K562 (cell line): ENCODE data around the gene RBM5. TPM values are rescaled to one million over a fixed set of nuclear protein-coding genes. Genes with fewer than 3 reads are reported as not detected.

ENCODE experiments used
- ATAC-seq: fragments of 200-7000 bp; cut with Tn5 transposase; 3 replicates; pipeline ENCODE4 v1.9.1; 2020; ENCODE audit warnings: moderate library complexity
- Bru-seq: library from RNA; stranded (reverse); fragments of 400-500 nt; gene quantifications from one replicate; lab custom pipeline; 2021; lab: Mats Ljungman, UMichigan
- BruChase-seq, 2 experiments: library from RNA; stranded (reverse); fragments of 400-500 nt; gene quantifications; one replicate each; lab custom pipeline; 2021; lab: Mats Ljungman, UMichigan
- BruUV-seq: library from RNA; stranded (reverse); fragments of 400-500 nt; replicated peaks from 2 replicates; lab custom pipeline; 2021; lab: Mats Ljungman, UMichigan
- CTCF ChIA-PET: fragments of 300-600 bp; formaldehyde crosslinking; extraction: SDS; loops from one replicate; lab custom pipeline; 2021; ENCODE audit warnings: low intra/inter-chr PET ratio; lab: Yijun Ruan, JAX
- POLR2A ChIA-PET: fragments of 300-600, 350-650 bp; sonication (Branson Sonifier 250); formaldehyde crosslinking; extraction: SDS; loops from one replicate; lab custom pipeline; 2021; ENCODE audit warnings: antibody characterized with exemption, inconsistent platforms; lab: Yijun Ruan, JAX
- DNase-seq, 4 experiments: peaks; one replicate each; pipeline versions ENCODE4 v3.0.0 to v3.0.0-alpha.2; 2011 to 2018; ENCODE audit warnings: low spot score in 3 of 4, mixed read lengths in 3 of 4; ENCODE audit errors: extremely low read depth in 1 of 4
- FAIRE-seq: peaks from 2 replicates; lab custom pipeline; 2011; peaks lifted over from hg19 to GRCh38; lab: Jason Lieb, UNC
- H2AFZ ChIP-seq: 2 replicates; pipeline ENCODE4 v1.6.0; 2011; ENCODE audit warnings: low read depth, low read length, control low read depth, inconsistent platforms
- H3K27ac ChIP-seq: fragments of 200-600 bp; 3 replicates; pipeline ENCODE4 v1.8.0; 2011; ENCODE audit warnings: low read depth, mild to moderate bottlenecking, control low read depth, inconsistent platforms, low read length, moderate library complexity, mixed read lengths; ENCODE audit errors: extremely low read depth
- H3K27me3 ChIP-seq, 2 experiments: fragments of 300-600 bp in 1 of 2; 2 replicates in 1 of 2; 3 replicates in 1 of 2; pipeline versions ENCODE4 v1.6.0 to v1.8.0; 2011; ENCODE audit warnings: inconsistent platforms in 2 of 2, low read length in 2 of 2, mild to moderate bottlenecking in 1 of 2, mixed read lengths in 1 of 2, moderate library complexity in 1 of 2; ENCODE audit not compliant: control insufficient read depth in 2 of 2, insufficient read depth in 2 of 2
- H3K36me3 ChIP-seq: fragments of 300-600 bp; 3 replicates; pipeline ENCODE4 v1.8.0; 2011; ENCODE audit warnings: mild to moderate bottlenecking, low read length, inconsistent platforms; ENCODE audit not compliant: control insufficient read depth, insufficient read depth
- H3K4me1 ChIP-seq, 2 experiments: fragments of 200-600 bp in 1 of 2; replicated peaks in 1 of 2; 2 replicates in 1 of 2; 3 replicates in 1 of 2; pipeline versions ENCODE4 v1.5.1 to v1.8.0; 2011; ENCODE audit warnings: inconsistent platforms in 2 of 2, low read length in 2 of 2, mild to moderate bottlenecking in 1 of 2, mixed read lengths in 1 of 2, moderate library complexity in 1 of 2; ENCODE audit not compliant: control insufficient read depth in 2 of 2, insufficient read depth in 2 of 2
- H3K4me2 ChIP-seq: 2 replicates; pipeline ENCODE4 v1.6.1; 2011; ENCODE audit warnings: low read length, control low read depth, inconsistent platforms, mixed read lengths; ENCODE audit not compliant: insufficient read depth
- H3K4me3 ChIP-seq: fragments of 200-600 bp; sonication (generic), shearing (Covaris generic); 2 replicates; pipeline ENCODE4 v1.5.1; 2016; ENCODE audit warnings: control low read depth, inconsistent platforms
- H3K79me2 ChIP-seq: fragments of 200-600 bp; 3 replicates; pipeline ENCODE4 v1.8.0; 2011; ENCODE audit warnings: low read length, inconsistent platforms; ENCODE audit not compliant: control insufficient read depth, insufficient read depth
- H3K9ac ChIP-seq, 2 experiments: 2 replicates each; pipeline versions ENCODE4 v1.6.0 to v1.6.1; 2011; ENCODE audit warnings: low read depth in 2 of 2, low read length in 2 of 2, control low read depth in 1 of 2, inconsistent platforms in 1 of 2, mild to moderate bottlenecking in 1 of 2, mixed read lengths in 1 of 2; ENCODE audit not compliant: insufficient read depth in 1 of 2
- H3K9me1 ChIP-seq: one replicate; pipeline ENCODE4 v1.6.0; 2011; ENCODE audit warnings: inconsistent platforms, mild to moderate bottlenecking, low read length, moderate library complexity; ENCODE audit not compliant: control insufficient read depth, insufficient read depth
- H3K9me3 ChIP-seq: replicated peaks from 2 replicates; pipeline ENCODE4 v1.5.1; 2011; ENCODE audit warnings: low read depth, low read length, inconsistent platforms; ENCODE audit not compliant: control insufficient read depth, insufficient read depth
- H4K20me1 ChIP-seq: replicated peaks from 2 replicates; pipeline ENCODE4 v1.6.1; 2011; ENCODE audit warnings: low read length, inconsistent platforms, mixed read lengths; ENCODE audit not compliant: control insufficient read depth, insufficient read depth
- ARID2 ChIP-seq: fragments of 450-650 bp; IDR thresholded peaks from 2 replicates; pipeline ENCODE4 v1.6.1; 2017; ENCODE audit warnings: antibody characterized with exemption, mild to moderate bottlenecking
- ASH1L ChIP-seq: fragments of 450-650 bp; IDR thresholded peaks from 2 replicates; pipeline ENCODE4 v1.6.1; 2018; ENCODE audit warnings: borderline replicate concordance, mild to moderate bottlenecking, low read depth; ENCODE audit not compliant: partially characterized antibody
- FIP1L1 ChIP-seq: fragments of 200-400 bp; formaldehyde crosslinking; IDR thresholded peaks from 2 replicates; pipeline ENCODE4 v1.6.1; 2018; ENCODE audit warnings: mild to moderate bottlenecking, low read depth, low read length; ENCODE audit not compliant: poor library complexity, severe bottlenecking
- GATAD2A ChIP-seq: fragments of 450-650 bp; IDR thresholded peaks from 2 replicates; pipeline ENCODE4 v1.6.1; 2017
- NR2C2 ChIP-seq, 2 experiments: fragments of 200-800 bp in 1 of 2; sonication (Bioruptor generic) in 1 of 2; sonication (generic) in 1 of 2; formaldehyde crosslinking in 1 of 2; IDR thresholded peaks; 2 replicates each; pipeline versions ENCODE4 v1.6.1 to v1.8.0; 2016 to 2022; ENCODE audit warnings: mild to moderate bottlenecking in 1 of 2, missing compliant biosample characterization in 1 of 2, missing genetic modification characterization in 1 of 2, missing genetic modification reagents in 1 of 2
- OTX1 ChIP-seq: fragments of 450-650 bp; formaldehyde crosslinking; IDR thresholded peaks from 2 replicates; pipeline ENCODE4 v1.4.0; 2022; ENCODE audit warnings: mild to moderate bottlenecking
- PRMT5 ChIP-seq: sonication (generic); formaldehyde crosslinking; IDR thresholded peaks from 2 replicates; pipeline ENCODE4 v1.5.0; 2020; ENCODE audit warnings: missing genetic modification reagents
- RFX5 ChIP-seq: IDR thresholded peaks from 2 replicates; pipeline ENCODE4 v1.6.1; 2011; ENCODE audit warnings: low read depth, mild to moderate bottlenecking, improper control_type of control experiment, low read length
- TEAD4 ChIP-seq, 2 experiments: sonication (generic) in 1 of 2; formaldehyde crosslinking in 1 of 2; IDR thresholded peaks; 2 replicates each; pipeline versions ENCODE4 v1.6.1 to v1.8.0; 2012 to 2022; ENCODE audit warnings: borderline replicate concordance in 1 of 2, inconsistent platforms in 1 of 2, low read length in 1 of 2, mild to moderate bottlenecking in 1 of 2, missing genetic modification reagents in 1 of 2
- THRA ChIP-seq: fragments of 450-650 bp; IDR thresholded peaks from 2 replicates; pipeline ENCODE4 v1.6.1; 2017; ENCODE audit warnings: mild to moderate bottlenecking, moderate library complexity
- ZFP36 ChIP-seq: fragments of 150-350 bp; IDR thresholded peaks from 2 replicates; pipeline ENCODE4 v1.6.1; 2018; ENCODE audit warnings: low read length, low read depth; ENCODE audit not compliant: partially characterized antibody
- ZNF77 ChIP-seq: fragments of 250-450 bp; sonication (Bioruptor Pico); IDR thresholded peaks from 2 replicates; pipeline ENCODE4 v1.5.0; 2020
- WGBS: fragments of 100-300 bp; shearing (Covaris generic); methylation state at CpG from one replicate; pipeline ENCODE4 v1.1.6; 2016; ENCODE audit warnings: low coverage, mixed read lengths; ENCODE audit not compliant: insufficient coverage; ENCODE audit errors: missing lambda C conversion rate; 5-methylcytosine and 5-hydroxymethylcytosine counted together
- in situ Hi-C: fragments of 300-500 bp; cut with MboI; formaldehyde crosslinking; loops from 4 replicates; pipeline ENCODE4 v1.15.0; 2018; ENCODE audit warnings: inconsistent platforms, mixed read lengths
- intact Hi-C: fragments of 100-400 bp; cut with micrococcal nuclease; formaldehyde crosslinking; loops from 2 replicates; pipeline ENCODE4 v1.14.2; 2022
- long read RNA-seq, 3 experiments: library from polyadenylated mRNA in 2 of 3; library from RNA in 1 of 3; unstranded in 2 of 3; stranded (forward) in 1 of 3; transcript quantifications; one replicate each; pipeline ENCODE4 v2.0.0, GENCODE V29; 2019 to 2022
- polyA minus RNA-seq, 3 experiments: library from RNA; depleted of rRNA, polyadenylated mRNA; stranded (reverse); fragments of >200 nt; gene quantifications; 2 replicates each; pipeline ENCODE4 v1.2.3, GENCODE V29; 2011
- polyA plus RNA-seq, 8 experiments: library from polyadenylated mRNA; depleted of rRNA in 4 of 8; stranded (reverse) in 5 of 8; unstranded in 3 of 8; fragments of >200 nt; fragmentation: Nextera tagmentation in 2 of 8; fragmentation: Illumina TruSeq in 1 of 8; extraction: Ambion mirVana in 2 of 8; extraction: Trizol in 1 of 8; gene quantifications; 2 replicates each; pipeline versions ENCODE4 v1.2.1 to v1.2.3, GENCODE V29; 2011 to 2014; ENCODE audit warnings: inconsistent platforms in 1 of 8, missing spikeins in 1 of 8
- total RNA-seq, 7 experiments: library from RNA; depleted of rRNA in 6 of 7; stranded (reverse); fragments of >200 nt in 6 of 7; fragmentation: Illumina TruSeq in 2 of 7; extraction: Trizol in 2 of 7; gene quantifications; 2 replicates each; pipeline versions ENCODE4 v1.2.1 to v1.2.3, GENCODE V29; 2011 to 2021; ENCODE audit warnings: low replicate concordance in 1 of 7
- TF ChIP-seq, protein P1 (sequence below): fragments of 450-650 bp; formaldehyde crosslinking; IDR thresholded peaks from 2 replicates; pipeline ENCODE4 v1.4.0; 2022; ENCODE audit warnings: mild to moderate bottlenecking, moderate library complexity

RBM5 gene
- 479 and 783 TPM in 2 replicates for total RNA-seq (2011; cell fraction: chromatin; rRNA removed; ENCODE audit: low replicate concordance)
- total RNA-seq (2011; cell fraction: nucleolus; rRNA removed), result 241 and 243 TPM in 2 replicates
- 327 and 405 TPM in 2 replicates for total RNA-seq (2011; cell fraction: nucleoplasm; rRNA removed)
- total RNA-seq (2014; rRNA removed) (61.3 and 108 TPM in 2 replicates), total RNA-seq (2014; rRNA removed; fragmentation: Illumina TruSeq; extraction: Trizol) (92.5 and 100.0 TPM in 2 replicates), total RNA-seq (2015; rRNA removed; fragmentation: Illumina TruSeq; extraction: Trizol) (87.9 and 90.2 TPM in 2 replicates), total RNA-seq (2021) (58.4 and 61.3 TPM in 2 replicates), polyA plus RNA-seq (2011; rRNA removed) (153 and 187 TPM in 2 replicates), polyA plus RNA-seq (2014; fragmentation: Illumina TruSeq; extraction: Trizol) (75.7 and 86.1 TPM in 2 replicates), polyA plus RNA-seq (2014; fragmentation: Nextera tagmentation; extraction: Ambion mirVana) (10 to 100 TPM; 24.5 to 53.3 TPM), polyA plus RNA-seq (2014; rRNA removed) (81.6 and 87.8 TPM in 2 replicates), polyA minus RNA-seq (2011; rRNA and poly(A)+ RNA removed) (392 and 565 TPM in 2 replicates), Bru-seq, nascent RNA (percentile 86 among the genes with signal in this experiment), BruChase-seq, experiment 1, labeled RNA remaining after a 2-hour chase (percentile 95 among the genes with signal in this experiment), BruChase-seq, experiment 2, labeled RNA remaining after a 6-hour chase (percentile 97 among the genes with signal in this experiment)
- polyA plus RNA-seq (2011; cell fraction: cytosol; rRNA removed), result 82.3 and 85.3 TPM in 2 replicates
- 629 and 658 TPM in 2 replicates for polyA plus RNA-seq (2011; cell fraction: nucleus; rRNA removed)
- 52.0 and 57.7 TPM in 2 replicates for polyA plus RNA-seq (2012)
- 56.4 and 70.4 TPM in 2 replicates for polyA minus RNA-seq (2011; cell fraction: cytosol; rRNA and poly(A)+ RNA removed)
- 131 and 213 TPM in 2 replicates for polyA minus RNA-seq (2011; cell fraction: nucleus; rRNA and poly(A)+ RNA removed)
- long read RNA-seq, experiment 1, transcript RBM5-201 (25 exons, 3,188 nt), result major isoform, 24 of 68 reads
- long read RNA-seq, experiment 1, partial matches to known transcripts, result 17 of 68 reads
- long read RNA-seq, experiment 1, other reads (novel, unspliced or antisense), result 26 of 68 reads
- long read RNA-seq, experiment 2, partial matches to known transcripts, result 9 of 21 reads
- long read RNA-seq, experiment 2, other reads (novel, unspliced or antisense), result 8 of 21 reads
- long read RNA-seq, experiment 3, transcript RBM5-201 (25 exons, 3,188 nt), result major isoform, 5 of 19 reads
- long read RNA-seq, experiment 3, partial matches to known transcripts, result 8 of 19 reads
- long read RNA-seq, experiment 3, other reads (novel, unspliced or antisense), result 6 of 19 reads

GRCh38 chr3:50088725-50089608 is at the start of gene RBM5:
Gene RBM5, plus strand, starts transcription at chr3:50088919. Its CDS starts 1,516 bp downstream, at chr3:50090435.
- ChIA-PET CTCF (interaction anchor here (0.5 kb wide), 1 partner anchor 152 kb away, joined by 4 read pairs; no protein-coding TSS in a partner anchor), POLR2A (interaction anchor here (0.6 to 2.6 kb wide), 7 partner anchors 9 to 287 kb away, joined by 3 to 12 read pairs (median 3); no protein-coding TSS in a partner anchor)
- DNase-seq (peak; percentile 84 to 94 (median 89)), FAIRE-seq (peak; percentile 96), ATAC-seq (peak; percentile 100)
- H3K36me3 ChIP-seq, result peaks cover 33% of the 10 kb centered on the region
- no peaks in the 10 kb centered on the region for H3K9me3 ChIP-seq
- H3K4me2 ChIP-seq, result peak within 1 kb of the TSS; percentile 85
- H3K9ac ChIP-seq, result peak within 1 kb of the TSS; percentile 100
- H2AFZ ChIP-seq, result peak within 1 kb of the TSS; percentile 88
- TSS peak; percentile 43 for BruUV-seq
- intact Hi-C loops, result loop anchor here (5.0 kb wide), 1 partner anchor 162 kb away; the partner anchor contains the start of gene MON1A
- H3K4me3 ChIP-seq, result peak within 1 kb of the TSS; percentile 76
- no peaks in the 10 kb centered on the region for H4K20me1 ChIP-seq
- peaks cover 36% of the 10 kb centered on the region for H3K79me2 ChIP-seq
- H3K4me1 ChIP-seq, result peaks cover 0 to 8% of the 10 kb centered on the region in 2 experiments; a peak in 2 of 5 replicates
- H3K27ac ChIP-seq, result peak within 1 kb of the TSS; percentile 97
- H3K9me1 ChIP-seq, result no peaks in the 10 kb centered on the region
- no peaks in the 10 kb centered on the region for H3K27me3 ChIP-seq
- in situ Hi-C loops, result no loop called here
- WGBS, result under 1% methylated on average over 48 of the region's 61 CpGs
- TF ChIP-seq RFX5, result no peak
- TF ChIP-seq, protein P1, sequence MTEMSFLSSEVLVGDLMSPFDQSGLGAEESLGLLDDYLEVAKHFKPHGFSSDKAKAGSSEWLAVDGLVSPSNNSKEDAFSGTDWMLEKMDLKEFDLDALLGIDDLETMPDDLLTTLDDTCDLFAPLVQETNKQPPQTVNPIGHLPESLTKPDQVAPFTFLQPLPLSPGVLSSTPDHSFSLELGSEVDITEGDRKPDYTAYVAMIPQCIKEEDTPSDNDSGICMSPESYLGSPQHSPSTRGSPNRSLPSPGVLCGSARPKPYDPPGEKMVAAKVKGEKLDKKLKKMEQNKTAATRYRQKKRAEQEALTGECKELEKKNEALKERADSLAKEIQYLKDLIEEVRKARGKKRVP, result no peak; the same call in 1 of the 2 replicates
- no peak for TF ChIP-seq PRMT5 (CRISPR knock-in tag)
- TF ChIP-seq FIP1L1, result no peak
- TF ChIP-seq ASH1L, result no peak
- no peak for TF ChIP-seq ARID2
- TF ChIP-seq OTX1 (CRISPR knock-in tag), result no peak
- TF ChIP-seq NR2C2 (CRISPR knock-in tag; IDR thresholded peaks at IDR 0.05), result 0 out of 2 replicates have a peak, but pooled peaks have one; percentile 20
- TF ChIP-seq NR2C2 (tag; IDR thresholded peaks at IDR 0.05), result no peak
- no peak for TF ChIP-seq ZFP36
- no peak for TF ChIP-seq TEAD4 (IDR thresholded peaks at IDR 0.05; ENCODE audit: low read length)
- TF ChIP-seq TEAD4 (CRISPR knock-in tag; IDR thresholded peaks at IDR 0.05; ENCODE audit: borderline replicate concordance), result no peak
- TF ChIP-seq THRA, result no peak
- TF ChIP-seq GATAD2A, result no peak
- TF ChIP-seq ZNF77 (CRISPR knock-in tag), result no peak
